ENCODE data around the gene LYPD6B.

- TF ChIP-seq, protein P1, sequence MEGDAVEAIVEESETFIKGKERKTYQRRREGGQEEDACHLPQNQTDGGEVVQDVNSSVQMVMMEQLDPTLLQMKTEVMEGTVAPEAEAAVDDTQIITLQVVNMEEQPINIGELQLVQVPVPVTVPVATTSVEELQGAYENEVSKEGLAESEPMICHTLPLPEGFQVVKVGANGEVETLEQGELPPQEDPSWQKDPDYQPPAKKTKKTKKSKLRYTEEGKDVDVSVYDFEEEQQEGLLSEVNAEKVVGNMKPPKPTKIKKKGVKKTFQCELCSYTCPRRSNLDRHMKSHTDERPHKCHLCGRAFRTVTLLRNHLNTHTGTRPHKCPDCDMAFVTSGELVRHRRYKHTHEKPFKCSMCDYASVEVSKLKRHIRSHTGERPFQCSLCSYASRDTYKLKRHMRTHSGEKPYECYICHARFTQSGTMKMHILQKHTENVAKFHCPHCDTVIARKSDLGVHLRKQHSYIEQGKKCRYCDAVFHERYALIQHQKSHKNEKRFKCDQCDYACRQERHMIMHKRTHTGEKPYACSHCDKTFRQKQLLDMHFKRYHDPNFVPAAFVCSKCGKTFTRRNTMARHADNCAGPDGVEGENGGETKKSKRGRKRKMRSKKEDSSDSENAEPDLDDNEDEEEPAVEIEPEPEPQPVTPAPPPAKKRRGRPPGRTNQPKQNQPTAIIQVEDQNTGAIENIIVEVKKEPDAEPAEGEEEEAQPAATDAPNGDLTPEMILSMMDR (IDR thresholded peaks at IDR 0.05): no peak
- TF ChIP-seq EP300 (IDR thresholded peaks at IDR 0.05): no peak
- no peak for TF ChIP-seq POLR2A (IDR thresholded peaks at IDR 0.05)
Measured at GRCh38 chr2:149188291-149188690, 149.8 kb downstream of the LYPD6B start.

Measured in ovary (tissue), 3 donors.